ENCODE results near the gene PGM2L1. TPM values are rescaled to one million over a fixed set of nuclear protein-coding genes. Genes with fewer than 3 reads are reported as not detected.
A peak's percentile ranks its signal among the peaks of the same experiment; 100 is the strongest.

PGM2L1 gene
- total RNA-seq, 1 donor from 2014 or later: 20.5 TPM

GRCh38 chr11:74403607-74404321 lies 5.5 kb upstream of the PGM2L1 start:
- no peaks in the 10 kb centered on the region for H3K27me3 Mint-ChIP-seq
- no peak for DNase-seq (ENCODE audit: low spot score, unreplicated experiment)
- peaks cover 3% of the 10 kb centered on the region for H3K4me1 Mint-ChIP-seq (ENCODE audit: low read depth)
- no peak overlapping the region for H3K4me3 Mint-ChIP-seq (ENCODE audit: low read depth)
- no peak for TF ChIP-seq CTCF (IDR thresholded peaks at IDR 0.05; ENCODE audit: unreplicated experiment)
- no peaks in the 10 kb centered on the region for H3K9me3 Mint-ChIP-seq (ENCODE audit: low read depth)
- no peaks in the 10 kb centered on the region for H3K36me3 Mint-ChIP-seq (ENCODE audit: insufficient read depth)
- H3K27ac Mint-ChIP-seq: no peak overlapping the region

GRCh38 chr11:74400606-74401005 lies 2.4 kb upstream of the PGM2L1 start:
- no peak for DNase-seq (ENCODE audit: low spot score, unreplicated experiment)
- Mint-ChIP-seq H3K4me3 (ENCODE audit: low read depth) (no peak overlapping the region), H3K27ac (no peak overlapping the region), H3K4me1 (ENCODE audit: low read depth) (peaks cover 5% of the 10 kb centered on the region), H3K9me3 (ENCODE audit: low read depth) (no peaks in the 10 kb centered on the region), H3K36me3 (ENCODE audit: insufficient read depth) (no peaks in the 10 kb centered on the region), H3K27me3 (no peaks in the 10 kb centered on the region)
- no peak for TF ChIP-seq CTCF (IDR thresholded peaks at IDR 0.05; ENCODE audit: unreplicated experiment)

GRCh38 chr11:74397501-74398243 lies 561 bp downstream of the PGM2L1 start:
- H3K4me1 Mint-ChIP-seq (ENCODE audit: low read depth): peaks cover 7% of the 10 kb centered on the region
- no peaks in the 10 kb centered on the region for H3K9me3 Mint-ChIP-seq (ENCODE audit: low read depth)
- H3K27ac Mint-ChIP-seq: peak overlapping the region; percentile 68
- peak overlapping the region; percentile 99 for H3K4me3 Mint-ChIP-seq (ENCODE audit: low read depth)
- H3K27me3 Mint-ChIP-seq: no peaks in the 10 kb centered on the region
- no peaks in the 10 kb centered on the region for H3K36me3 Mint-ChIP-seq (ENCODE audit: insufficient read depth)
- TF ChIP-seq CTCF (IDR thresholded peaks at IDR 0.05; ENCODE audit: unreplicated experiment): peak; percentile 27
- DNase-seq (ENCODE audit: low spot score, unreplicated experiment): peak; percentile 13

GRCh38 chr11:74392256-74392655 lies 6.0 kb downstream of the PGM2L1 start:
- Mint-ChIP-seq H3K4me3 (ENCODE audit: low read depth) (no peak overlapping the region), H3K4me1 (ENCODE audit: low read depth) (peaks cover 5% of the 10 kb centered on the region), H3K36me3 (ENCODE audit: insufficient read depth) (no peaks in the 10 kb centered on the region), H3K27ac (no peak overlapping the region), H3K27me3 (no peaks in the 10 kb centered on the region), H3K9me3 (ENCODE audit: low read depth) (no peaks in the 10 kb centered on the region)
- DNase-seq (ENCODE audit: low spot score, unreplicated experiment): no peak
- TF ChIP-seq CTCF (IDR thresholded peaks at IDR 0.05; ENCODE audit: unreplicated experiment): no peak

- Mint-ChIP-seq H3K27me3 (no peaks in the 10 kb centered on the region), H3K4me3 (ENCODE audit: low read depth) (no peak overlapping the region), H3K4me1 (ENCODE audit: low read depth) (peaks cover 5% of the 10 kb centered on the region), H3K9me3 (ENCODE audit: low read depth) (no peaks in the 10 kb centered on the region), H3K27ac (no peak overlapping the region), H3K36me3 (ENCODE audit: insufficient read depth) (no peaks in the 10 kb centered on the region)
- no peak for TF ChIP-seq CTCF (IDR thresholded peaks at IDR 0.05; ENCODE audit: unreplicated experiment)
- DNase-seq (ENCODE audit: low spot score, unreplicated experiment): no peak
Observed at GRCh38 chr11:74391193-74391592, 7.0 kb downstream of the PGM2L1 start.

All from progenitor cell of endocrine pancreas (in vitro differentiated cells).